ENCODE measurements around the gene TBC1D5. TPM values are rescaled to one million over a fixed set of nuclear protein-coding genes. Genes with fewer than 3 reads are reported as not detected.

Gene TBC1D5
- total RNA-seq, 1 experiment from 2014 or later = 30.4 TPM

GRCh38 chr3:17401912-17402311 is 340.5 kb downstream of the TBC1D5 start:
- in situ Hi-C loops (cut with HindIII; ENCODE audit: low pct_unique_long_range_greater_than_20kb, low sequenced_read_pairs) = no loop called here
- Histone ChIP-seq H3K27me3 (ENCODE audit: control insufficient read depth, insufficient read depth, low read length) (no peaks in the 10 kb centered on the region), H3K9me3 (ENCODE audit: control insufficient read depth, insufficient read depth, low read depth, low read length) (no peaks in the 10 kb centered on the region), H3K4me1 (ENCODE audit: control insufficient read depth, insufficient read depth, low read length) (no peaks in the 10 kb centered on the region), H3K36me3 (ENCODE audit: control insufficient read depth, insufficient read depth, low read length) (no peaks in the 10 kb centered on the region; the same call in 1 of the 2 replicates), H3K4me3 (ENCODE audit: low read depth in 2 of 2, low read length in 2 of 2) (no peak overlapping the region), H3K27ac (ENCODE audit: low read length) (no peak overlapping the region)
- CTCF ChIA-PET = no interaction called here
- TF ChIP-seq CTCF (IDR thresholded peaks at IDR 0.05) (no peak), REST (IDR thresholded peaks at IDR 0.05; ENCODE audit: insufficient read depth in 1 of 2, low read depth in 2 of 2, low read length in 1 of 2) (no peak), TCF7L2 (IDR thresholded peaks at IDR 0.05; ENCODE audit: low read depth, low read length) (no peak), SIN3A (IDR thresholded peaks at IDR 0.05; ENCODE audit: borderline replicate concordance, insufficient read depth, low read depth, low read length) (no peak), POLR2AphosphoS5 (IDR thresholded peaks at IDR 0.05; ENCODE audit: low read depth, low read length) (no peak)
- ATAC-seq = no peak
- intact Hi-C loops (cut with micrococcal nuclease; ENCODE audit: unreplicated experiment) = no loop called here
- no peak for DNase-seq (ENCODE audit: low read depth, low spot score)
- no TSS peak for BruUV-seq (replicated peaks)
- POLR2A ChIA-PET = no interaction called here

- in situ Hi-C loops (cut with HindIII; ENCODE audit: low pct_unique_long_range_greater_than_20kb, low sequenced_read_pairs) = no loop called here
- ChIA-PET POLR2A (no interaction called here), CTCF (no interaction called here)
- no peak overlapping the region for H3K4me3 ChIP-seq (ENCODE audit: low read depth in 2 of 2, low read length in 2 of 2)
- TF ChIP-seq SIN3A (IDR thresholded peaks at IDR 0.05; ENCODE audit: borderline replicate concordance, insufficient read depth, low read depth, low read length) (no peak), POLR2AphosphoS5 (IDR thresholded peaks at IDR 0.05; ENCODE audit: low read depth, low read length) (no peak), CTCF (IDR thresholded peaks at IDR 0.05) (no peak), TCF7L2 (IDR thresholded peaks at IDR 0.05; ENCODE audit: low read depth, low read length) (no peak), REST (IDR thresholded peaks at IDR 0.05; ENCODE audit: insufficient read depth in 1 of 2, low read depth in 2 of 2, low read length in 1 of 2) (no peak)
- no peak for ATAC-seq
- no peaks in the 10 kb centered on the region for H3K4me1 ChIP-seq (ENCODE audit: control insufficient read depth, insufficient read depth, low read length)
- no peaks in the 10 kb centered on the region for H3K27me3 ChIP-seq (ENCODE audit: control insufficient read depth, insufficient read depth, low read length)
- no peaks in the 10 kb centered on the region; the same call in 1 of the 2 replicates for H3K36me3 ChIP-seq (ENCODE audit: control insufficient read depth, insufficient read depth, low read length)
- DNase-seq (ENCODE audit: low read depth, low spot score) = no peak
- BruUV-seq (replicated peaks) = no TSS peak
- H3K27ac ChIP-seq (ENCODE audit: low read length) = no peak overlapping the region
- intact Hi-C loops (cut with micrococcal nuclease; ENCODE audit: unreplicated experiment) = no loop called here
- no peaks in the 10 kb centered on the region for H3K9me3 ChIP-seq (ENCODE audit: control insufficient read depth, insufficient read depth, low read depth, low read length)
Observed at GRCh38 chr3:17399586-17399985, 342.8 kb downstream of the TBC1D5 start.

All from Panc1 (cell line).